HepG2 (cell line): ENCODE data around the gene AMBRA1. TPM values are rescaled to one million over a fixed set of nuclear protein-coding genes. Genes with fewer than 3 reads are reported as not detected.

Experiments used
- ELF3 ChIP-seq: IDR thresholded peaks from 2 replicates; pipeline ENCODE4 v1.6.1; 2016; ENCODE audit warnings: missing genetic modification reagents, missing compliant biosample characterization
- HDAC1 ChIP-seq: sonication (generic); formaldehyde crosslinking; IDR thresholded peaks from 2 replicates; pipeline ENCODE4 v1.5.1; 2020; ENCODE audit warnings: mild to moderate bottlenecking, missing genetic modification reagents
- HNF4G ChIP-seq, 2 experiments: sonication (generic) in 1 of 2; formaldehyde crosslinking in 1 of 2; IDR thresholded peaks; 2 replicates each; pipeline versions ENCODE4 v1.4.0 to v1.6.1; 2011 to 2020; ENCODE audit warnings: borderline replicate concordance in 2 of 2, low read depth in 2 of 2, mild to moderate bottlenecking in 2 of 2, low read length in 1 of 2, missing genetic modification reagents in 1 of 2, moderate library complexity in 1 of 2
- JARID2 ChIP-seq: sonication (generic); formaldehyde crosslinking; IDR thresholded peaks from 2 replicates; pipeline ENCODE4 v1.8.1; 2023; ENCODE audit warnings: missing genetic modification reagents, inconsistent platforms; ENCODE audit not compliant: insufficient replicate concordance
- PCBP2 ChIP-seq: fragments of 200-400 bp; formaldehyde crosslinking; optimal IDR thresholded peaks from 2 replicates; pipeline ENCODE3; 2018; ENCODE audit warnings: low read length, low read depth; ENCODE audit not compliant: poor library complexity, severe bottlenecking
- RAD21 ChIP-seq: fragments of 450-650 bp; formaldehyde crosslinking; IDR thresholded peaks from 2 replicates; pipeline ENCODE4 v1.5.0; 2020; ENCODE audit warnings: mild to moderate bottlenecking
- RBFOX2 ChIP-seq: fragments of 200-400 bp; formaldehyde crosslinking; IDR thresholded peaks from 2 replicates; pipeline ENCODE4 v1.6.1; 2017; ENCODE audit warnings: low read depth, mild to moderate bottlenecking, low read length
- TBX2 ChIP-seq: sonication (generic); formaldehyde crosslinking; IDR thresholded peaks from 2 replicates; pipeline ENCODE4 v1.5.0; 2020; ENCODE audit warnings: missing genetic modification reagents, mild to moderate bottlenecking, borderline replicate concordance
- ZNF260 ChIP-seq: sonication (generic); formaldehyde crosslinking; IDR thresholded peaks from 2 replicates; pipeline ENCODE4 v1.4.0; 2020; ENCODE audit warnings: missing genetic modification reagents, low read depth, mild to moderate bottlenecking, borderline replicate concordance
- ZNF264 ChIP-seq: sonication (generic); formaldehyde crosslinking; IDR thresholded peaks from 2 replicates; pipeline ENCODE4 v1.4.0; 2020; ENCODE audit warnings: missing genetic modification reagents
- ZNF484 ChIP-seq: sonication (generic); formaldehyde crosslinking; IDR thresholded peaks from 2 replicates; pipeline ENCODE4 v1.5.1; 2020; ENCODE audit warnings: mild to moderate bottlenecking, low read depth, missing genetic modification reagents, borderline replicate concordance
- ZNF670 ChIP-seq: sonication (generic); formaldehyde crosslinking; IDR thresholded peaks from 2 replicates; pipeline ENCODE4 v1.8.0; 2022; ENCODE audit warnings: mild to moderate bottlenecking, missing genetic modification reagents, borderline replicate concordance
- ZNF672 ChIP-seq: sonication (generic); formaldehyde crosslinking; IDR thresholded peaks from 2 replicates; pipeline ENCODE4 v1.8.1; 2022; ENCODE audit warnings: missing genetic modification reagents
- polyA plus RNA-seq, 8 experiments: library from polyadenylated mRNA; depleted of rRNA in 3 of 8; stranded (reverse) in 7 of 8; unstranded in 1 of 8; fragments of >200 nt; fragmentation: Illumina TruSeq in 4 of 8; extraction: Trizol in 4 of 8; gene quantifications; 2 replicates each; pipeline versions ENCODE4 v1.2.1 to v1.2.3, GENCODE V29; 2011 to 2016; ENCODE audit warnings: low read depth in 4 of 8, missing spikeins in 1 of 8, mixed read lengths in 1 of 8; ENCODE audit not compliant: insufficient read depth in 1 of 8
- total RNA-seq, 5 experiments: library from RNA; depleted of rRNA; stranded (reverse); fragments of >200 nt; fragmentation: Illumina TruSeq; extraction: Trizol; gene quantifications; 2 replicates each; pipeline ENCODE4 v1.2.3, GENCODE V29; 2016; ENCODE audit warnings: low read depth in 1 of 5
- TF ChIP-seq, protein P1 (sequence below): sonication (generic); formaldehyde crosslinking; IDR thresholded peaks from 2 replicates; pipeline ENCODE4 v1.5.0; 2020; ENCODE audit warnings: mild to moderate bottlenecking, missing genetic modification reagents, borderline replicate concordance
- TF ChIP-seq, protein P2 (sequence below): sonication (generic); formaldehyde crosslinking; IDR thresholded peaks from 2 replicates; pipeline ENCODE4 v1.8.1; 2023; ENCODE audit warnings: mild to moderate bottlenecking, moderate library complexity, missing genetic modification reagents
- TF ChIP-seq, protein P3 (sequence below): sonication (generic); formaldehyde crosslinking; conservative IDR thresholded peaks from 2 replicates; pipeline ENCODE4 v1.4.0; 2020; ENCODE audit warnings: missing genetic modification reagents

AMBRA1 gene
- total and polyA plus RNA-seq, 2 of the 13 experiments (the other 11 are each of a cell fraction or from before 2014, with no cell fraction given) = 15.7 to 26.0 TPM

DNA sequence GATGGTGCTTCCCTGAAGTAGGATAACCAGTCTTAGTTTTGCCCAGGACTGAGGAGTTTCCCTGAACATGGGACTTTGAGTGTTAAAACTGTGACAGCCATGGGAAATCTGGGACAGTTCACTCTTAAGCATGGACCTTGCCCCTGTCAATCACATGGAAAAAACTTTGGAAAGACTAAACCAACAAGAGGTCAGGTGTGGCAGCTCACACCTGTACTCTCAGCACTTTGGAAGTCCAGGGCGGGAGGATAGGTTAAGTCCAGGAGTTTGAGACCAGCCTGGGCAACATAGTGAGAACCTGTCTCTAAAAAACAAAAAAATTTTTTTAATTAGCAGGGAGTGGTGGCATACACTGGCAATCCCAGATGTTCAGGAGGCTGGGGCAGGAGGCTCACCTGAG, 3.3 kb upstream of the AMBRA1 start (continued):
- peak; percentile 71; the same call in 1 of the 2 replicates for TF ChIP-seq HNF4G (IDR thresholded peaks at IDR 0.05; ENCODE audit: borderline replicate concordance, low read depth, low read length)
- no peak for TF ChIP-seq HNF4G (CRISPR knock-in tag; IDR thresholded peaks at IDR 0.05; ENCODE audit: borderline replicate concordance, low read depth)
- 0 out of 2 replicates have a peak, but pooled peaks have one; percentile 23 for TF ChIP-seq ZNF670
- no peak for TF ChIP-seq ZNF484 (CRISPR knock-in tag)
- TF ChIP-seq JARID2 (CRISPR knock-in tag) = peak; percentile 22
- TF ChIP-seq, protein P1, sequence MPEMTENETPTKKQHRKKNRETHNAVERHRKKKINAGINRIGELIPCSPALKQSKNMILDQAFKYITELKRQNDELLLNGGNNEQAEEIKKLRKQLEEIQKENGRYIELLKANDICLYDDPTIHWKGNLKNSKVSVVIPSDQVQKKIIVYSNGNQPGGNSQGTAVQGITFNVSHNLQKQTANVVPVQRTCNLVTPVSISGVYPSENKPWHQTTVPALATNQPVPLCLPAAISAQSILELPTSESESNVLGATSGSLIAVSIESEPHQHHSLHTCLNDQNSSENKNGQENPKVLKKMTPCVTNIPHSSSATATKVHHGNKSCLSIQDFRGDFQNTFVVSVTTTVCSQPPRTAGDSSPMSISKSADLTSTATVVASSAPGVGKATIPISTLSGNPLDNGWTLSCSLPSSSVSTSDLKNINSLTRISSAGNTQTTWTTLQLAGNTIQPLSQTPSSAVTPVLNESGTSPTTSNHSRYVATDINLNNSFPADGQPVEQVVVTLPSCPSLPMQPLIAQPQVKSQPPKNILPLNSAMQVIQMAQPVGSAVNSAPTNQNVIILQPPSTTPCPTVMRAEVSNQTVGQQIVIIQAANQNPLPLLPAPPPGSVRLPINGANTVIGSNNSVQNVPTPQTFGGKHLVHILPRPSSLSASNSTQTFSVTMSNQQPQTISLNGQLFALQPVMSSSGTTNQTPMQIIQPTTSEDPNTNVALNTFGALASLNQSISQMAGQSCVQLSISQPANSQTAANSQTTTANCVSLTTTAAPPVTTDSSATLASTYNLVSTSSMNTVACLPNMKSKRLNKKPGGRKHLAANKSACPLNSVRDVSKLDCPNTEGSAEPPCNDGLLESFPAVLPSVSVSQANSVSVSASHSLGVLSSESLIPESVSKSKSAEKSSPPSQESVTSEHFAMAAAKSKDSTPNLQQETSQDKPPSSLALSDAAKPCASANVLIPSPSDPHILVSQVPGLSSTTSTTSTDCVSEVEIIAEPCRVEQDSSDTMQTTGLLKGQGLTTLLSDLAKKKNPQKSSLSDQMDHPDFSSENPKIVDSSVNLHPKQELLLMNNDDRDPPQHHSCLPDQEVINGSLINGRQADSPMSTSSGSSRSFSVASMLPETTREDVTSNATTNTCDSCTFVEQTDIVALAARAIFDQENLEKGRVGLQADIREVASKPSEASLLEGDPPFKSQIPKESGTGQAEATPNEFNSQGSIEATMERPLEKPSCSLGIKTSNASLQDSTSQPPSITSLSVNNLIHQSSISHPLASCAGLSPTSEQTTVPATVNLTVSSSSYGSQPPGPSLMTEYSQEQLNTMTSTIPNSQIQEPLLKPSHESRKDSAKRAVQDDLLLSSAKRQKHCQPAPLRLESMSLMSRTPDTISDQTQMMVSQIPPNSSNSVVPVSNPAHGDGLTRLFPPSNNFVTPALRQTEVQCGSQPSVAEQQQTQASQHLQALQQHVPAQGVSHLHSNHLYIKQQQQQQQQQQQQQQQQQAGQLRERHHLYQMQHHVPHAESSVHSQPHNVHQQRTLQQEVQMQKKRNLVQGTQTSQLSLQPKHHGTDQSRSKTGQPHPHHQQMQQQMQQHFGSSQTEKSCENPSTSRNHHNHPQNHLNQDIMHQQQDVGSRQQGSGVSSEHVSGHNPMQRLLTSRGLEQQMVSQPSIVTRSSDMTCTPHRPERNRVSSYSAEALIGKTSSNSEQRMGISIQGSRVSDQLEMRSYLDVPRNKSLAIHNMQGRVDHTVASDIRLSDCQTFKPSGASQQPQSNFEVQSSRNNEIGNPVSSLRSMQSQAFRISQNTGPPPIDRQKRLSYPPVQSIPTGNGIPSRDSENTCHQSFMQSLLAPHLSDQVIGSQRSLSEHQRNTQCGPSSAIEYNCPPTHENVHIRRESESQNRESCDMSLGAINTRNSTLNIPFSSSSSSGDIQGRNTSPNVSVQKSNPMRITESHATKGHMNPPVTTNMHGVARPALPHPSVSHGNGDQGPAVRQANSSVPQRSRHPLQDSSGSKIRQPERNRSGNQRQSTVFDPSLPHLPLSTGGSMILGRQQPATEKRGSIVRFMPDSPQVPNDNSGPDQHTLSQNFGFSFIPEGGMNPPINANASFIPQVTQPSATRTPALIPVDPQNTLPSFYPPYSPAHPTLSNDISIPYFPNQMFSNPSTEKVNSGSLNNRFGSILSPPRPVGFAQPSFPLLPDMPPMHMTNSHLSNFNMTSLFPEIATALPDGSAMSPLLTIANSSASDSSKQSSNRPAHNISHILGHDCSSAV (CRISPR knock-in tag) = no peak
- TF ChIP-seq RBFOX2 = no peak
- no peak for TF ChIP-seq ZNF672 (CRISPR knock-in tag)
- TF ChIP-seq ELF3 = no peak
- TF ChIP-seq PCBP2 = no peak
- TF ChIP-seq, protein P2, sequence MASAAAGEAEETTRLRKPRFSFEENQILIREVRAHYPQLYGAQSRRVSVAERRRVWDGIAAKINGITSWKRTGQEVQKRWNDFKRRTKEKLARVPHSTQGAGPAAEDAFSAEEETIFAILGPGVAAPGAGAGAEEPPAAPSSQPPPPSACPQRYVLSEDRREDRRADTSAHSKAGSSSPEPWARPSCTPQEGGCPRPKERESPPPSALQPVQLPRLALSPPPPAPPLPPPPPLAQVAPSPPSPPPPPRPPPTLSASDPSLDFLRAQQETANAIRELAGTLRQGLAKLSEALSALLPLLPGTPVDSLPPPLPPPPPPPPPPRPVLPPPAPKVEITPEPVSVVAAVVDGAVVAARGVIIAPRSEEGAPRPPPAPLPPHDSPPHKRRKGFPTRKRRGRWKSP (CRISPR knock-in tag) = no peak
- TF ChIP-seq TBX2 (CRISPR knock-in tag) = peak; percentile 85
- no peak for TF ChIP-seq ZNF264
- TF ChIP-seq ZNF260 (CRISPR knock-in tag) = no peak
- TF ChIP-seq, protein P3, sequence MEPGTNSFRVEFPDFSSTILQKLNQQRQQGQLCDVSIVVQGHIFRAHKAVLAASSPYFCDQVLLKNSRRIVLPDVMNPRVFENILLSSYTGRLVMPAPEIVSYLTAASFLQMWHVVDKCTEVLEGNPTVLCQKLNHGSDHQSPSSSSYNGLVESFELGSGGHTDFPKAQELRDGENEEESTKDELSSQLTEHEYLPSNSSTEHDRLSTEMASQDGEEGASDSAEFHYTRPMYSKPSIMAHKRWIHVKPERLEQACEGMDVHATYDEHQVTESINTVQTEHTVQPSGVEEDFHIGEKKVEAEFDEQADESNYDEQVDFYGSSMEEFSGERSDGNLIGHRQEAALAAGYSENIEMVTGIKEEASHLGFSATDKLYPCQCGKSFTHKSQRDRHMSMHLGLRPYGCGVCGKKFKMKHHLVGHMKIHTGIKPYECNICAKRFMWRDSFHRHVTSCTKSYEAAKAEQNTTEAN = peak; percentile 79
- TF ChIP-seq HDAC1 (CRISPR knock-in tag) = peak; percentile 70
- no peak for TF ChIP-seq RAD21 (CRISPR knock-in tag)
